Measurements from ENCODE around the gene RNF227.

RNF227 gene

GRCh38 chr17:7946441-7946840 lies 30.4 kb upstream of the RNF227 start:
- Histone ChIP-seq H3K4me3 (ENCODE audit: low read length, poor library complexity, severe bottlenecking) (no peak overlapping the region), H3F3A (ENCODE audit: low read depth) (no peaks in the 10 kb centered on the region), H3K9ac (ENCODE audit: low read depth, low read length, poor library complexity, severe bottlenecking) (no peak overlapping the region), H3K27me3 (ENCODE audit: insufficient read depth, low read length, poor library complexity, severe bottlenecking) (no peaks in the 10 kb centered on the region), H3K36me3 (ENCODE audit: insufficient read depth, low read length) (peaks cover 64% of the 10 kb centered on the region; the same call in 1 of the 2 replicates), H2AFZ (ENCODE audit: low read length) (no peak overlapping the region), H3K4me2 (ENCODE audit: low read depth, low read length, poor library complexity, severe bottlenecking) (no peak overlapping the region), H3K4me1 (ENCODE audit: insufficient read depth, low read length, poor library complexity, severe bottlenecking) (no peaks in the 10 kb centered on the region), H3K9me3 (ENCODE audit: insufficient read depth, low read depth, low read length) (no peaks in the 10 kb centered on the region), H4K20me1 (ENCODE audit: insufficient read depth, low read length, poor library complexity, severe bottlenecking) (no peaks in the 10 kb centered on the region), H3K79me2 (ENCODE audit: insufficient read depth, low read length) (no peaks in the 10 kb centered on the region), H3K9me2 (replicated peaks; ENCODE audit: low read depth, low read length) (no peaks in the 10 kb centered on the region)
- no peak for TF ChIP-seq EZH2phosphoT487 (IDR thresholded peaks at IDR 0.05; ENCODE audit: borderline replicate concordance)
- no peak for TF ChIP-seq CTCF (conservative IDR thresholded peaks at IDR 0.05; ENCODE audit: low read length)

- Histone ChIP-seq H3K79me2 (ENCODE audit: insufficient read depth, low read length) (no peaks in the 10 kb centered on the region), H3K9ac (ENCODE audit: low read depth, low read length, poor library complexity, severe bottlenecking) (no peak overlapping the region), H3K9me3 (ENCODE audit: insufficient read depth, low read depth, low read length) (no peaks in the 10 kb centered on the region), H2AFZ (ENCODE audit: low read length) (no peak overlapping the region), H3K4me1 (ENCODE audit: insufficient read depth, low read length, poor library complexity, severe bottlenecking) (no peaks in the 10 kb centered on the region), H3F3A (ENCODE audit: low read depth) (no peaks in the 10 kb centered on the region), H3K4me3 (ENCODE audit: low read length, poor library complexity, severe bottlenecking) (no peak overlapping the region), H3K9me2 (replicated peaks; ENCODE audit: low read depth, low read length) (no peaks in the 10 kb centered on the region), H4K20me1 (ENCODE audit: insufficient read depth, low read length, poor library complexity, severe bottlenecking) (no peaks in the 10 kb centered on the region), H3K27me3 (ENCODE audit: insufficient read depth, low read length, poor library complexity, severe bottlenecking) (no peaks in the 10 kb centered on the region), H3K4me2 (ENCODE audit: low read depth, low read length, poor library complexity, severe bottlenecking) (no peak overlapping the region), H3K36me3 (ENCODE audit: insufficient read depth, low read length) (peaks cover 69% of the 10 kb centered on the region; the same call in 1 of the 2 replicates)
- no peak for TF ChIP-seq EZH2phosphoT487 (IDR thresholded peaks at IDR 0.05; ENCODE audit: borderline replicate concordance)
- no peak for TF ChIP-seq CTCF (conservative IDR thresholded peaks at IDR 0.05; ENCODE audit: low read length)
Observed at GRCh38 chr17:7945651-7946050, 29.6 kb upstream of the RNF227 start.

GRCh38 chr17:7944326-7944725 lies 28.2 kb upstream of the RNF227 start:
- H3K9me3 ChIP-seq (ENCODE audit: insufficient read depth, low read depth, low read length): no peaks in the 10 kb centered on the region
- peaks cover 3% of the 10 kb centered on the region for H3K4me1 ChIP-seq (ENCODE audit: insufficient read depth, low read length, poor library complexity, severe bottlenecking)
- H3K4me2 ChIP-seq (ENCODE audit: low read depth, low read length, poor library complexity, severe bottlenecking): no peak overlapping the region
- no peak overlapping the region for H2AFZ ChIP-seq (ENCODE audit: low read length)
- H3K4me3 ChIP-seq (ENCODE audit: low read length, poor library complexity, severe bottlenecking): no peak overlapping the region
- H3K27me3 ChIP-seq (ENCODE audit: insufficient read depth, low read length, poor library complexity, severe bottlenecking): no peaks in the 10 kb centered on the region
- no peaks in the 10 kb centered on the region for H4K20me1 ChIP-seq (ENCODE audit: insufficient read depth, low read length, poor library complexity, severe bottlenecking)
- H3K9ac ChIP-seq (ENCODE audit: low read depth, low read length, poor library complexity, severe bottlenecking): no peak overlapping the region
- H3K36me3 ChIP-seq (ENCODE audit: insufficient read depth, low read length): peaks cover 77% of the 10 kb centered on the region; the same call in 1 of the 2 replicates
- H3F3A ChIP-seq (ENCODE audit: low read depth): no peaks in the 10 kb centered on the region
- H3K79me2 ChIP-seq (ENCODE audit: insufficient read depth, low read length): no peaks in the 10 kb centered on the region
- TF ChIP-seq EZH2phosphoT487 (IDR thresholded peaks at IDR 0.05; ENCODE audit: borderline replicate concordance): no peak
- no peak for TF ChIP-seq CTCF (conservative IDR thresholded peaks at IDR 0.05; ENCODE audit: low read length)
- H3K9me2 ChIP-seq (replicated peaks; ENCODE audit: low read depth, low read length): no peaks in the 10 kb centered on the region
